HCT116 (cell line): Measurements from ENCODE around the gene DCTN2. TPM values are rescaled to one million over a fixed set of nuclear protein-coding genes. Genes with fewer than 3 reads are reported as not detected.

Experiments
- ATAC-seq: fragments of 200-7000 bp; cut with Tn5 transposase; 2 replicates; pipeline ENCODE4 v1.9.1; 2020; ENCODE audit warnings: mild to moderate bottlenecking, moderate library complexity
- BruUV-seq: library from RNA; stranded (reverse); fragments of 400-500 nt; replicated peaks from 2 replicates; lab custom pipeline; 2021; lab: Mats Ljungman, UMichigan
- CTCF ChIA-PET: fragments of 300-600 bp; sonication (Branson Sonifier 250); formaldehyde crosslinking; loops from one replicate; lab custom pipeline; 2021; ENCODE audit warnings: antibody characterized with exemption; lab: Charles Lee
- POLR2A ChIA-PET: fragments of 300-600, 350-600 bp; sonication (Branson Sonifier 250); formaldehyde crosslinking; loops from one replicate; lab custom pipeline; 2021; ENCODE audit warnings: antibody characterized with exemption; lab: Charles Lee
- RAD21 ChIA-PET, 2 experiments: fragments of 300-600 bp; sonication (Branson Sonifier 250); formaldehyde crosslinking; loops; one replicate each; lab custom pipeline; 2023; ENCODE audit warnings: low total read pairs in 2 of 2; ENCODE audit not compliant: uncharacterized antibody in 2 of 2, unreplicated experiment in 2 of 2, low non-redundant PET in 1 of 2; lab: Charles Lee
- DNase-seq: peaks from one replicate; pipeline ENCODE4 v3.0.0-alpha.2; 2010; ENCODE audit warnings: low read depth, low spot score
- H2AFZ ChIP-seq: fragments of 200-600 bp; shearing (Covaris generic), sonication (generic); 2 replicates; pipeline ENCODE4 v1.6.1; 2017; ENCODE audit warnings: low read depth, mixed run types, mixed read lengths, antibody characterized with exemption, low read length; ENCODE audit not compliant: poor library complexity, severe bottlenecking
- H3K27ac ChIP-seq: 2 replicates; pipeline ENCODE4 v1.5.1; 2012; ENCODE audit warnings: low read depth, low read length
- H3K27me3 ChIP-seq: fragments of 200-600 bp; sonication (generic); 2 replicates; pipeline ENCODE4 v1.6.1; 2016; ENCODE audit warnings: mixed run types, low read length, mixed read lengths; ENCODE audit not compliant: insufficient read depth
- H3K36me3 ChIP-seq, 2 experiments: fragments of 200-500 bp in 1 of 2; fragments of 200-600 bp in 1 of 2; sonication (Bioruptor generic) in 1 of 2; sonication (generic) in 1 of 2; 2 replicates each; pipeline versions ENCODE4 v1.5.1 to v1.6.1; 2014 to 2016; ENCODE audit warnings: low read length in 2 of 2, inconsistent platforms in 1 of 2, mixed read lengths in 1 of 2, mixed run types in 1 of 2; ENCODE audit not compliant: insufficient read depth in 2 of 2, control insufficient read depth in 1 of 2
- H3K4me1 ChIP-seq, 2 experiments: fragments of 200-600 bp in 1 of 2; sonication (generic) in 1 of 2; 2 replicates each; pipeline versions ENCODE4 v1.5.1 to v1.6.1; 2012 to 2017; ENCODE audit warnings: low read length in 2 of 2, inconsistent platforms in 1 of 2, mild to moderate bottlenecking in 1 of 2, mixed read lengths in 1 of 2, mixed run types in 1 of 2, moderate library complexity in 1 of 2; ENCODE audit not compliant: insufficient read depth in 2 of 2, control insufficient read depth in 1 of 2
- H3K4me2 ChIP-seq: fragments of 200-600 bp; sonication (generic); 2 replicates; pipeline ENCODE4 v1.6.1; 2017; ENCODE audit warnings: mixed run types, low read length, mixed read lengths
- H3K4me3 ChIP-seq, 2 experiments: fragments of 200-600 bp in 1 of 2; sonication (generic) in 1 of 2; replicated peaks in 1 of 2; 2 replicates each; pipeline ENCODE4 v1.5.1; 2011 to 2016; ENCODE audit warnings: low read length in 2 of 2, control low read depth in 1 of 2, low read depth in 1 of 2, mild to moderate bottlenecking in 1 of 2, mixed read lengths in 1 of 2, mixed run types in 1 of 2
- H3K79me2 ChIP-seq: fragments of 200-600 bp; sonication (generic); 2 replicates; pipeline ENCODE4 v1.6.1; 2017; ENCODE audit warnings: mild to moderate bottlenecking, mixed run types, low read length, moderate library complexity, mixed read lengths; ENCODE audit not compliant: insufficient read depth
- H3K9ac ChIP-seq: fragments of 200-600 bp; sonication (generic); 2 replicates; pipeline ENCODE4 v1.6.1; 2016; ENCODE audit warnings: low read length, mixed read lengths
- H3K9me2 ChIP-seq: fragments of 200-600 bp; sonication (generic), shearing (Covaris generic); 2 replicates; pipeline ENCODE4 v1.6.1; 2017; ENCODE audit warnings: mixed run types, mild to moderate bottlenecking, moderate library complexity; ENCODE audit not compliant: insufficient read depth
- H3K9me3 ChIP-seq, 2 experiments: fragments of 200-500 bp in 1 of 2; fragments of 200-600 bp in 1 of 2; sonication (Bioruptor generic) in 1 of 2; sonication (generic) in 1 of 2; 2 replicates each; pipeline ENCODE4 v1.6.1; 2014 to 2017; ENCODE audit warnings: low read length in 2 of 2, mixed read lengths in 2 of 2, inconsistent platforms in 1 of 2, low read depth in 1 of 2, mild to moderate bottlenecking in 1 of 2, mixed run types in 1 of 2, moderate library complexity in 1 of 2; ENCODE audit not compliant: control insufficient read depth in 1 of 2, insufficient read depth in 1 of 2
- H4K20me1 ChIP-seq: fragments of 200-600 bp; sonication (generic), shearing (Covaris generic); 2 replicates; pipeline ENCODE4 v1.6.1; 2017; ENCODE audit warnings: mixed run types, mild to moderate bottlenecking, moderate library complexity; ENCODE audit not compliant: insufficient read depth
- CEBPB ChIP-seq: IDR thresholded peaks from 2 replicates; pipeline ENCODE4 v1.6.1; 2012; ENCODE audit warnings: low read depth
- CTCF ChIP-seq, 3 experiments: fragments of 200-600 bp in 1 of 3; sonication (generic) in 1 of 3; IDR thresholded peaks in 2 of 3; conservative IDR thresholded peaks in 1 of 3; 2 replicates each; pipeline ENCODE4 v1.5.1; 2012 to 2017; ENCODE audit warnings: low read depth in 2 of 3, low read length in 2 of 3, antibody characterized with exemption in 1 of 3, borderline replicate concordance in 1 of 3, control low read depth in 1 of 3, mild to moderate bottlenecking in 1 of 3, mixed read lengths in 1 of 3, mixed run types in 1 of 3, moderate library complexity in 1 of 3; ENCODE audit not compliant: insufficient read depth in 1 of 3
- ELF1 ChIP-seq: IDR thresholded peaks from 2 replicates; pipeline ENCODE4 v1.6.1; 2012; ENCODE audit warnings: low read depth, borderline replicate concordance
- EZH2 ChIP-seq: fragments of 200-600 bp; sonication (generic); IDR thresholded peaks from 2 replicates; pipeline ENCODE4 v1.6.1; 2017; ENCODE audit warnings: antibody characterized with exemption, mixed run types
- EZH2phosphoT487 ChIP-seq: fragments of 200-600 bp; IDR thresholded peaks from 2 replicates; pipeline ENCODE4 v1.6.1; 2018; ENCODE audit warnings: antibody characterized with exemption, borderline replicate concordance
- JUND ChIP-seq: IDR thresholded peaks from 2 replicates; pipeline ENCODE4 v1.6.1; 2012
- SP1 ChIP-seq: IDR thresholded peaks from 2 replicates; pipeline ENCODE4 v1.6.1; 2012; ENCODE audit warnings: low read depth
- intact Hi-C: fragments of 100-400 bp; cut with micrococcal nuclease; formaldehyde crosslinking; loops from 2 replicates; pipeline ENCODE4 v1.10.0; 2022
- total RNA-seq: library from RNA; stranded (reverse); gene quantifications from one replicate; pipeline ENCODE4 v1.2.1, GENCODE V29; 2021; ENCODE audit not compliant: unreplicated experiment

DCTN2 gene
- total RNA-seq, 1 experiment from 2014 or later: 95.9 TPM

GRCh38 chr12:57584050-57584449 lies 37.1 kb upstream of the DCTN2 start:
- ChIA-PET CTCF (interaction anchor here (0.9 to 3.3 kb wide), 13 partner anchors 9 to 219 kb away, joined by 3 to 18 read pairs (median 5); partner anchors contain the start of genes ARHGEF25, DCTN2, DTX3 and PIP4K2C), POLR2A (no interaction called here), RAD21 (interaction anchor here in 1 of 2 experiments (1.2 kb wide), 1 partner anchor 49 kb away, joined by 5 read pairs; the partner anchor contains the start of gene B4GALNT1)
- DNase-seq: no peak
- no peak overlapping the region for H2AFZ ChIP-seq
- H3K36me3 ChIP-seq: peaks cover 0 to 6% of the 10 kb centered on the region in 2 experiments; a peak in 1 of 4 replicates
- H3K4me3 ChIP-seq: no peak overlapping the region
- H3K9ac ChIP-seq: no peak overlapping the region
- no peaks in the 10 kb centered on the region for H3K4me1 ChIP-seq
- BruUV-seq: no TSS peak
- intact Hi-C loops: loop anchor here (5.0 kb wide), 1 partner anchor 108 kb away; the partner anchor contains the start of gene OS9
- no peaks in the 10 kb centered on the region for H3K27me3 ChIP-seq
- no peaks in the 10 kb centered on the region for H3K9me2 ChIP-seq
- ATAC-seq: no peak
- TF ChIP-seq JUND: no peak
- TF ChIP-seq EZH2phosphoT487: no peak
- no peak for TF ChIP-seq CEBPB
- TF ChIP-seq EZH2: no peak
- TF ChIP-seq ELF1: no peak
- TF ChIP-seq CTCF (IDR thresholded peaks at IDR 0.05 in 2 of 3, conservative IDR thresholded peaks at IDR 0.05 in 1 of 3; ENCODE audit: borderline replicate concordance in 1 of 3, insufficient read depth in 1 of 3, low read depth in 2 of 3, low read length in 2 of 3): no peak
- no peak for TF ChIP-seq SP1
- H3K27ac ChIP-seq: no peak overlapping the region
- H4K20me1 ChIP-seq: no peaks in the 10 kb centered on the region
- no peak overlapping the region for H3K4me2 ChIP-seq
- H3K9me3 ChIP-seq: no peaks in the 10 kb centered on the region
- no peaks in the 10 kb centered on the region for H3K79me2 ChIP-seq
